Stomach (tissue), 9 donors: ENCODE results near the gene NATD1. TPM values are rescaled to one million over a fixed set of nuclear protein-coding genes. Genes with fewer than 3 reads are reported as not detected.

ENCODE experiments used
- DNase-seq, 2 donors: peaks; one replicate each; pipeline versions ENCODE4 v3.0.0 to v3.0.0-alpha.2; 2013 to 2019
- H3K27ac ChIP-seq, 5 donors: fragments of 200-600 bp in 4 of 5; sonication (generic) in 4 of 5; one replicate each; pipeline ENCODE4 v1.5.1; 2013 to 2019; ENCODE audit warnings: mild to moderate bottlenecking in 1 of 5, moderate library complexity in 1 of 5
- H3K27me3 ChIP-seq, 3 donors: fragments of 200-600 bp; sonication (generic); one replicate each; pipeline ENCODE4 v1.5.1; 2017 to 2019; ENCODE audit warnings: mixed run types in 1 of 3
- H3K36me3 ChIP-seq, 4 donors: fragments of 200-600 bp; sonication (generic); 1 replicate in 3 of 4; 2 replicates in 1 of 4; pipeline ENCODE4 v1.5.1; 2016 to 2019
- H3K4me1 ChIP-seq, 4 donors: fragments of 200-600 bp; sonication (generic); one replicate each; pipeline ENCODE4 v1.5.1; 2016 to 2019
- H3K4me3 ChIP-seq, 4 donors: fragments of 200-600 bp; sonication (generic) in 3 of 4; one replicate each; pipeline ENCODE4 v1.5.1; 2016 to 2019; ENCODE audit warnings: mild to moderate bottlenecking in 1 of 4
- H3K9me3 ChIP-seq, 4 donors: fragments of 200-600 bp; sonication (generic); one replicate each; pipeline ENCODE4 v1.5.1; 2016 to 2019
- CTCF ChIP-seq, 7 experiments: fragments of 450-650 bp in 4 of 7; fragments of 200-600 bp in 3 of 7; sonication (generic) in 3 of 7; IDR thresholded peaks; one replicate each; pipeline ENCODE4 v1.5.1; 2016 to 2019; ENCODE audit warnings: antibody characterized with exemption in 7 of 7, control low read depth in 2 of 7, mild to moderate bottlenecking in 1 of 7
- EP300 ChIP-seq: sonication (generic); formaldehyde crosslinking; IDR thresholded peaks from one replicate; pipeline ENCODE4 v1.6.1; 2017; ENCODE audit warnings: antibody characterized with exemption
- POLR2A ChIP-seq, 4 donors: fragments of 450-650 bp; IDR thresholded peaks; one replicate each; pipeline ENCODE4 v1.6.1; 2016; ENCODE audit warnings: antibody characterized with exemption in 4 of 4, control low read depth in 2 of 4, mild to moderate bottlenecking in 1 of 4, moderate library complexity in 1 of 4
- POLR2AphosphoS5 ChIP-seq, 3 donors: sonication (generic); formaldehyde crosslinking; IDR thresholded peaks; one replicate each; pipeline ENCODE4 v1.6.1; 2016; ENCODE audit warnings: antibody characterized with exemption in 3 of 3
- WGBS, 5 donors: extraction: QIAGEN DNeasy Blood & Tissue Kit in 3 of 5; methylation state at CpG; one replicate each; pipeline versions ENCODE4 v1.1.5 to v1.1.7; 2013 to 2018; 5-methylcytosine and 5-hydroxymethylcytosine counted together
- intact Hi-C: fragments of 100-400 bp; cut with DNase I; formaldehyde crosslinking; loops from one replicate; pipeline ENCODE4 v1.15.1; 2023; ENCODE audit warnings: low total_unique reads
- polyA plus RNA-seq, 3 donors: library from polyadenylated mRNA; stranded (reverse); fragments of 200-250 nt; gene quantifications; one replicate each; pipeline ENCODE4 v1.2.3, GENCODE V29; 2013
- total RNA-seq, 5 donors: library from RNA; depleted of rRNA; stranded (reverse); fragments of >200 nt; gene quantifications; one replicate each; pipeline versions ENCODE4 v1.1.0 to v1.2.3, GENCODE V29; 2014 to 2016
- donor health status: healthy with polysubstance abuse.
- donor health status: Bipolar disorder and iron deficiency.
- donor health status: healthy.

The NATD1 gene
- total and polyA plus RNA-seq, 8 donors = 2.2 to 9.0 (median 4.3) TPM

- Histone ChIP-seq H3K36me3 (peaks cover 68 to 76% (median 71%) of the 10 kb centered on the region in 4 donors), H3K27me3 (no peaks in the 10 kb centered on the region), H3K27ac (no peak overlapping the region), H3K9me3 (no peaks in the 10 kb centered on the region), H3K4me1 (peaks cover 7 to 28% (median 22%) of the 10 kb centered on the region in 4 donors), H3K4me3 (no peak overlapping the region)
- intact Hi-C loops = no loop called here
- TF ChIP-seq POLR2AphosphoS5 (IDR thresholded peaks at IDR 0.05) (no peak), EP300 (no peak), POLR2A (IDR thresholded peaks at IDR 0.05) (no peak), CTCF (IDR thresholded peaks at IDR 0.05) (no peak)
- no peak for DNase-seq
- WGBS, 5 donors = 49 to 61% (median 54%) methylated on average over 7 of the region's 7 CpGs
Observed at GRCh38 chr17:21299981-21300600, 46.9 kb upstream of the NATD1 start.

GRCh38 chr17:21298983-21299519 lies 45.8 kb upstream of the NATD1 start:
- intact Hi-C loops = no loop called here
- Histone ChIP-seq H3K9me3 (no peaks in the 10 kb centered on the region), H3K27me3 (no peaks in the 10 kb centered on the region), H3K4me3 (no peak overlapping the region), H3K27ac (no peak overlapping the region), H3K36me3 (peaks cover 58 to 68% (median 61%) of the 10 kb centered on the region in 4 donors), H3K4me1 (peaks cover 18 to 38% (median 32%) of the 10 kb centered on the region in 4 donors)
- TF ChIP-seq POLR2A (IDR thresholded peaks at IDR 0.05) = no peak
- TF ChIP-seq CTCF (IDR thresholded peaks at IDR 0.05) = no peak
- no peak for TF ChIP-seq POLR2AphosphoS5 (IDR thresholded peaks at IDR 0.05)
- TF ChIP-seq EP300 = no peak
- no peak for DNase-seq
- WGBS, 5 donors = 56 to 70% (median 66%) methylated on average over 13 of the region's 13 CpGs

- DNase-seq = no peak
- Histone ChIP-seq H3K4me1 (peaks cover 18 to 45% (median 38%) of the 10 kb centered on the region in 4 donors), H3K36me3 (peaks cover 51 to 67% (median 55%) of the 10 kb centered on the region in 4 donors), H3K9me3 (no peaks in the 10 kb centered on the region), H3K4me3 (no peak overlapping the region), H3K27me3 (no peaks in the 10 kb centered on the region), H3K27ac (no peak overlapping the region)
- TF ChIP-seq POLR2A (IDR thresholded peaks at IDR 0.05) = no peak
- no peak for TF ChIP-seq POLR2AphosphoS5 (IDR thresholded peaks at IDR 0.05)
- no peak for TF ChIP-seq EP300
- no peak for TF ChIP-seq CTCF (IDR thresholded peaks at IDR 0.05)
- intact Hi-C loops = no loop called here
- 75 to 78% (median 76%) methylated on average over 22 of the region's 22 CpGs for WGBS, 5 donors
Observed at GRCh38 chr17:21298056-21298982, 45.1 kb upstream of the NATD1 start.

DNA sequence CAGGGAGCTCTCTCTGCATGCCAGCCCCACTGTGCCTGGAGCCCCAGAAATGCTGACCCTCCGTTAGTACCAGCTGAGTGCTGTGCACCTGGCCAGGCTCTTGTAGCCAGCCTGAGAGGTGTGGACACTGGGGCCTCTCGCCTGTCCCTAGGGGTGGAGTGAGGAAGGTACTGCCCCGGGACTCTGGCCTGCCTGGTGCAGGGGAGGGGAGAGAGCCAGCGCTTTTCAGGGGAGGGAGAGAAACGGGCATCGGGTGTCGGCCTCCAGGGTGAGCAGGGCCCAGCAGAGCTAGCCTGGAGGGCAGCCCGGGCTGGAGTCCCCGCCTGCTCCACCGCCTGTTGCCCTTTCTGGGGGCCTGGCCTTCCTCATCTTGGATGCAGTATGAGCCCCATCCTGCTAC lies 44.4 kb upstream of the NATD1 start:
- no peak for TF ChIP-seq POLR2AphosphoS5 (IDR thresholded peaks at IDR 0.05)
- TF ChIP-seq EP300 = no peak
- TF ChIP-seq POLR2A (IDR thresholded peaks at IDR 0.05) = no peak
- no peak for DNase-seq
- Histone ChIP-seq H3K4me3 (no peak overlapping the region), H3K4me1 (peaks cover 18 to 50% (median 40%) of the 10 kb centered on the region in 4 donors), H3K36me3 (peaks cover 43 to 66% (median 51%) of the 10 kb centered on the region in 4 donors), H3K9me3 (no peaks in the 10 kb centered on the region), H3K27ac (no peak overlapping the region), H3K27me3 (no peaks in the 10 kb centered on the region)
- intact Hi-C loops = no loop called here
- WGBS, 5 donors = 47 to 67% (median 51%) methylated on average over 6 to 10 of the region's 10 CpGs
